T47D (cell line): ENCODE measurements around the gene TRIM38.

Source experiments
- DNase-seq, 2 experiments: peaks; one replicate each; pipeline versions ENCODE4 v3.0.0 to v3.0.0-alpha.2; 2011 to 2012; ENCODE audit warnings: low read depth in 1 of 2, low spot score in 1 of 2
- JUND ChIP-seq: IDR thresholded peaks from 2 replicates; pipeline ENCODE4 v1.6.1; 2012; ENCODE audit warnings: low read depth
- in situ Hi-C: cut with HindIII; loops from 2 replicates; pipeline ENCODE4 v1.10.0; 2016; ENCODE audit warnings: low sequenced_read_pairs, low pct_unique_long_range_greater_than_20kb

The TRIM38 gene

GRCh38 chr6:26028746-26029569, 66.4 kb downstream of the TRIM38 start:
- peak; percentile 26; the same call in 1 of the 2 replicates for TF ChIP-seq JUND
- peak in 1 of 2 experiments; percentile 68 for DNase-seq
- in situ Hi-C loops, result no loop called here

GRCh38 chr6:26029570-26029856, 66.9 kb downstream of the TRIM38 start:
- TF ChIP-seq JUND, result no peak
- in situ Hi-C loops, result no loop called here
- no peak for DNase-seq

GRCh38 chr6:26029857-26030653, 67.5 kb downstream of the TRIM38 start:
- in situ Hi-C loops, result no loop called here
- no peak for TF ChIP-seq JUND
- DNase-seq, result peak in 1 of 2 experiments; percentile 27

- TF ChIP-seq JUND, result no peak
- in situ Hi-C loops, result no loop called here
- peak in 1 of 2 experiments; percentile 29 for DNase-seq
Measured at GRCh38 chr6:26030716-26031115, 68.1 kb downstream of the TRIM38 start.

- no peak for TF ChIP-seq JUND
- in situ Hi-C loops, result no loop called here
- DNase-seq, result no peak
Measured at GRCh38 chr6:26031151-26031594, 68.6 kb downstream of the TRIM38 start.

GRCh38 chr6:26031595-26032339, 69.2 kb downstream of the TRIM38 start:
- peak; percentile 90 to 99 for DNase-seq
- in situ Hi-C loops, result no loop called here
- no peak for TF ChIP-seq JUND

- TF ChIP-seq JUND, result no peak
- in situ Hi-C loops, result no loop called here
- DNase-seq, result peak in 1 of 2 experiments; percentile 78
Measured at GRCh38 chr6:26032340-26033084, 69.9 kb downstream of the TRIM38 start.

- in situ Hi-C loops, result no loop called here
- TF ChIP-seq JUND, result no peak
- peak in 1 of 2 experiments; percentile 95 for DNase-seq
Measured at GRCh38 chr6:26033085-26033940, 70.7 kb downstream of the TRIM38 start.

GRCh38 chr6:26033941-26034354, 71.3 kb downstream of the TRIM38 start:
- in situ Hi-C loops, result no loop called here
- no peak for DNase-seq
- no peak for TF ChIP-seq JUND

GRCh38 chr6:26034905-26035304, 72.3 kb downstream of the TRIM38 start:
- in situ Hi-C loops, result no loop called here
- no peak for DNase-seq
- no peak for TF ChIP-seq JUND
